ENCODE results near the gene SNW1.
"Not testable (repeated sequence)": the region's sequence is repeated elsewhere in the genome, so short reads cannot be mapped to it uniquely, and the experiment has no call there.

SNW1 gene

GRCh38 chr14:77747425-77747824 lies 13.5 kb downstream of the SNW1 start:
- DNase-seq (ENCODE audit: low spot score): not testable (repeated sequence)

GRCh38 chr14:77746064-77746702 lies 14.8 kb downstream of the SNW1 start:
- no peak for DNase-seq (ENCODE audit: low spot score)

GRCh38 chr14:77741438-77741837 lies 19.5 kb downstream of the SNW1 start:
- no peak for DNase-seq (ENCODE audit: low spot score)

GRCh38 chr14:77738559-77739250 lies 22.3 kb downstream of the SNW1 start:
- no peak for DNase-seq (ENCODE audit: low spot score)

- no peak for DNase-seq (ENCODE audit: low spot score)
Measured at GRCh38 chr14:77730976-77731497, 29.9 kb downstream of the SNW1 start.

- DNase-seq (ENCODE audit: low spot score): no peak
Measured at GRCh38 chr14:77722301-77722700, 38.7 kb downstream of the SNW1 start.

- no peak for DNase-seq (ENCODE audit: low spot score)
Measured at GRCh38 chr14:77721437-77721836, 39.5 kb downstream of the SNW1 start.

- no peak for DNase-seq (ENCODE audit: low spot score)
Measured at GRCh38 chr14:77717608-77718305, 43.2 kb downstream of the SNW1 start.

GRCh38 chr14:77714926-77715325 lies 46.0 kb downstream of the SNW1 start:
- DNase-seq (ENCODE audit: low spot score): no peak

GRCh38 chr14:77710364-77710763 lies 50.6 kb downstream of the SNW1 start:
- no peak for DNase-seq (ENCODE audit: low spot score)

GRCh38 chr14:77709412-77709811 lies 51.5 kb downstream of the SNW1 start:
- no peak for DNase-seq (ENCODE audit: low spot score)

- no peak for DNase-seq (ENCODE audit: low spot score)
Measured at GRCh38 chr14:77708749-77709148, 52.2 kb downstream of the SNW1 start.

- DNase-seq (ENCODE audit: low spot score): peak; percentile 89
Measured at GRCh38 chr14:77707724-77708408, 53.1 kb downstream of the SNW1 start, which contains the start of the genes ALKBH1 and SLIRP. TSS of gene ALKBH1 (minus strand) at chr14:77708023. CDS start at chr14:77708004, 19 bp downstream. TSS of gene SLIRP (plus strand) at chr14:77708103. CDS start at chr14:77708112, 9 bp downstream.

- DNase-seq (ENCODE audit: low spot score): peak; percentile 31
Measured at GRCh38 chr14:77707355-77707723, 53.6 kb downstream of the SNW1 start.

GRCh38 chr14:77691259-77691658 lies 69.7 kb downstream of the SNW1 start:
- no peak for DNase-seq (ENCODE audit: low spot score)

- peak; percentile 28 for DNase-seq (ENCODE audit: low spot score)
Measured at GRCh38 chr14:77682158-77682553, 78.8 kb downstream of the SNW1 start.

- peak; percentile 57 for DNase-seq (ENCODE audit: low spot score)
Measured at GRCh38 chr14:77681196-77682157, 79.5 kb downstream of the SNW1 start.

GRCh38 chr14:77674931-77675330 lies 86.0 kb downstream of the SNW1 start:
- DNase-seq (ENCODE audit: low spot score): no peak

GRCh38 chr14:77673193-77673592 lies 87.8 kb downstream of the SNW1 start:
- DNase-seq (ENCODE audit: low spot score): no peak
